ENCODE data around the gene WWC1.

- TF ChIP-seq POLR2A (IDR thresholded peaks at IDR 0.05; ENCODE audit: low read depth, low read length) (no peak), PAX5 (IDR thresholded peaks at IDR 0.05; ENCODE audit: insufficient read depth, low read length, severe bottlenecking) (no peak), POLR2AphosphoS5 (IDR thresholded peaks at IDR 0.05; ENCODE audit: low read depth, low read length) (no peak), SPI1 (IDR thresholded peaks at IDR 0.05; ENCODE audit: low read depth, low read length) (no peak), TAF1 (IDR thresholded peaks at IDR 0.05; ENCODE audit: low read depth, low read length) (no peak)
Measured at GRCh38 chr5:168464214-168464613, 172.8 kb downstream of the WWC1 start.

Data from GM12891 (cell line).